MCF 10A (cell line): Measurements from ENCODE around the gene NOD2. TPM values are rescaled to one million over a fixed set of nuclear protein-coding genes. Genes with fewer than 3 reads are reported as not detected.

Source experiments
- BruUV-seq: library from RNA; stranded (reverse); fragments of 400-500 nt; replicated peaks from 2 replicates; lab custom pipeline; 2021; lab: Mats Ljungman, UMichigan
- CTCF ChIA-PET: fragments of 300-600 bp; sonication (Branson Sonifier 250); formaldehyde crosslinking; extraction: SDS; loops from one replicate; lab custom pipeline; 2021; ENCODE audit warnings: antibody characterized with exemption, inconsistent platforms; lab: Yijun Ruan, JAX
- POLR2A ChIA-PET: fragments of 300-600, 350-650 bp; sonication (Branson Sonifier 250); formaldehyde crosslinking; extraction: SDS; loops from one replicate; lab custom pipeline; 2020; ENCODE audit warnings: antibody characterized with exemption, inconsistent platforms; lab: Yijun Ruan, JAX
- DNase-seq: peaks from one replicate; pipeline ENCODE4 v3.0.0-alpha.2; 2018; ENCODE audit not compliant: unreplicated experiment
- H3K27ac Mint-ChIP-seq: one replicate; pipeline ENCODE4 v1.8.0; 2022; ENCODE audit warnings: mild to moderate bottlenecking, low read depth, mixed read lengths; ENCODE audit not compliant: unreplicated experiment
- H3K27me3 Mint-ChIP-seq: one replicate; pipeline ENCODE4 v1.8.0; 2022; ENCODE audit warnings: mixed read lengths; ENCODE audit not compliant: insufficient read depth, unreplicated experiment
- H3K36me3 Mint-ChIP-seq: one replicate; pipeline ENCODE4 v1.8.0; 2022; ENCODE audit warnings: mild to moderate bottlenecking, moderate library complexity, mixed read lengths; ENCODE audit not compliant: insufficient read depth, unreplicated experiment
- H3K4me1 Mint-ChIP-seq: one replicate; pipeline ENCODE4 v1.8.0; 2022; ENCODE audit warnings: mixed read lengths; ENCODE audit not compliant: insufficient read depth, unreplicated experiment
- H3K4me3 Mint-ChIP-seq: one replicate; pipeline ENCODE4 v1.8.0; 2022; ENCODE audit warnings: mild to moderate bottlenecking, moderate library complexity, mixed read lengths; ENCODE audit not compliant: unreplicated experiment
- H3K9me3 Mint-ChIP-seq: one replicate; pipeline ENCODE4 v1.8.0; 2022; ENCODE audit warnings: mixed read lengths; ENCODE audit not compliant: unreplicated experiment
- CTCF ChIP-seq: fragments of 200-600 bp; IDR thresholded peaks from one replicate; pipeline ENCODE4 v1.8.0; 2022; ENCODE audit warnings: antibody characterized with exemption, mild to moderate bottlenecking; ENCODE audit not compliant: unreplicated experiment
- intact Hi-C: fragments of 100-400 bp; cut with micrococcal nuclease; formaldehyde crosslinking; loops from 2 replicates; pipeline ENCODE4 v1.14.1; 2022
- total RNA-seq: library from RNA; stranded (reverse); gene quantifications from 2 replicates; pipeline ENCODE4 v1.2.3, GENCODE V29; 2022

Gene NOD2
- total RNA-seq, 1 experiment from 2014 or later: 1.7 TPM

- no TSS peak for BruUV-seq
- no peak for DNase-seq
- POLR2A ChIA-PET: interaction anchor here (0.6 kb wide), 1 partner anchor 32 kb away, joined by 3 read pairs; no protein-coding TSS in a partner anchor
These were observed 44.1 kb downstream of the NOD2 start for GRCh38 chr16:50737420-50737959.

GRCh38 chr16:50739031-50739430 lies 45.6 kb downstream of the NOD2 start:
- intact Hi-C loops: no loop called here
- Mint-ChIP-seq H3K4me1 (peaks cover 25% of the 10 kb centered on the region), H3K36me3 (no peaks in the 10 kb centered on the region), H3K9me3 (no peaks in the 10 kb centered on the region), H3K27me3 (no peaks in the 10 kb centered on the region), H3K27ac (peak overlapping the region; percentile 20), H3K4me3 (no peak overlapping the region)
- ChIA-PET POLR2A (no interaction called here), CTCF (no interaction called here)
- DNase-seq: no peak
- TF ChIP-seq CTCF: no peak
- no TSS peak for BruUV-seq

More at GRCh38 chr16:50737420-50737959, 44.1 kb downstream of the NOD2 start:
- Mint-ChIP-seq H3K27me3 (no peaks in the 10 kb centered on the region), H3K4me1 (peaks cover 14% of the 10 kb centered on the region), H3K27ac (no peak overlapping the region), H3K36me3 (no peaks in the 10 kb centered on the region), H3K4me3 (no peak overlapping the region), H3K9me3 (no peaks in the 10 kb centered on the region)
- no peak for TF ChIP-seq CTCF
- intact Hi-C loops: no loop called here
- CTCF ChIA-PET: interaction anchor here (0.6 to 1.2 kb wide), 2 partner anchors 15 to 1858 kb away, joined by 3 read pairs; no protein-coding TSS in a partner anchor

- BruUV-seq: no TSS peak
- Mint-ChIP-seq H3K36me3 (peaks cover 8% of the 10 kb centered on the region), H3K4me1 (peaks cover 41% of the 10 kb centered on the region), H3K9me3 (no peaks in the 10 kb centered on the region), H3K27ac (peak overlapping the region; percentile 91), H3K27me3 (no peaks in the 10 kb centered on the region), H3K4me3 (peak overlapping the region; percentile 73)
- ChIA-PET POLR2A (interaction anchor here (0.8 to 1.4 kb wide), 7 partner anchors 19 to 545 kb away, joined by 3 to 30 read pairs (median 4); no protein-coding TSS in a partner anchor), CTCF (interaction anchor here (0.6 to 1.9 kb wide), 3 partner anchors 15 to 89 kb away, joined by 3 to 4 read pairs (median 3); no protein-coding TSS in a partner anchor)
- TF ChIP-seq CTCF: no peak
- intact Hi-C loops: loop anchor here (1.0 kb wide), 1 partner anchor 41 kb away; no protein-coding TSS in a partner anchor
- DNase-seq: no peak
These were observed 47.3 kb downstream of the NOD2 start for GRCh38 chr16:50740736-50741135.

- H3K27ac Mint-ChIP-seq: peak overlapping the region; percentile 91
- H3K9me3 Mint-ChIP-seq: no peaks in the 10 kb centered on the region
- BruUV-seq: TSS peak; percentile 89
- TF ChIP-seq CTCF: no peak
- ChIA-PET CTCF (interaction anchor here (0.6 to 11.6 kb wide), 8 partner anchors 17 to 387 kb away, joined by 3 to 251 read pairs (median 4); no protein-coding TSS in a partner anchor), POLR2A (interaction anchor here (0.6 to 1.4 kb wide), 20 partner anchors 9 to 546 kb away, joined by 3 to 30 read pairs (median 4); partner anchors contain the start of gene SNX20)
- peak; percentile 54 for DNase-seq
- no peaks in the 10 kb centered on the region for H3K27me3 Mint-ChIP-seq
- intact Hi-C loops: loop anchor here (1.0 kb wide), 1 partner anchor 42 kb away; no protein-coding TSS in a partner anchor
- H3K36me3 Mint-ChIP-seq: peaks cover 8% of the 10 kb centered on the region
- H3K4me1 Mint-ChIP-seq: peaks cover 42% of the 10 kb centered on the region
- peak overlapping the region; percentile 73 for H3K4me3 Mint-ChIP-seq
These were observed 47.9 kb downstream of the NOD2 start for GRCh38 chr16:50741225-50741780.
